LHCN-M2 (cell line): Measurements from ENCODE around the gene C1QTNF5. TPM values are rescaled to one million over a fixed set of nuclear protein-coding genes. Genes with fewer than 3 reads are reported as not detected.

Experiments used
- DNase-seq: peaks from one replicate; pipeline ENCODE4 v3.0.0-alpha.2; 2012; ENCODE audit warnings: low read depth
- total RNA-seq: library from RNA; depleted of rRNA; stranded (reverse); fragments of >200 nt; gene quantifications from 2 replicates; pipeline ENCODE4 v1.2.3, GENCODE V29; 2014

Gene C1QTNF5
- total RNA-seq, 1 experiment from 2014 or later, result 9.1 TPM

DNA sequence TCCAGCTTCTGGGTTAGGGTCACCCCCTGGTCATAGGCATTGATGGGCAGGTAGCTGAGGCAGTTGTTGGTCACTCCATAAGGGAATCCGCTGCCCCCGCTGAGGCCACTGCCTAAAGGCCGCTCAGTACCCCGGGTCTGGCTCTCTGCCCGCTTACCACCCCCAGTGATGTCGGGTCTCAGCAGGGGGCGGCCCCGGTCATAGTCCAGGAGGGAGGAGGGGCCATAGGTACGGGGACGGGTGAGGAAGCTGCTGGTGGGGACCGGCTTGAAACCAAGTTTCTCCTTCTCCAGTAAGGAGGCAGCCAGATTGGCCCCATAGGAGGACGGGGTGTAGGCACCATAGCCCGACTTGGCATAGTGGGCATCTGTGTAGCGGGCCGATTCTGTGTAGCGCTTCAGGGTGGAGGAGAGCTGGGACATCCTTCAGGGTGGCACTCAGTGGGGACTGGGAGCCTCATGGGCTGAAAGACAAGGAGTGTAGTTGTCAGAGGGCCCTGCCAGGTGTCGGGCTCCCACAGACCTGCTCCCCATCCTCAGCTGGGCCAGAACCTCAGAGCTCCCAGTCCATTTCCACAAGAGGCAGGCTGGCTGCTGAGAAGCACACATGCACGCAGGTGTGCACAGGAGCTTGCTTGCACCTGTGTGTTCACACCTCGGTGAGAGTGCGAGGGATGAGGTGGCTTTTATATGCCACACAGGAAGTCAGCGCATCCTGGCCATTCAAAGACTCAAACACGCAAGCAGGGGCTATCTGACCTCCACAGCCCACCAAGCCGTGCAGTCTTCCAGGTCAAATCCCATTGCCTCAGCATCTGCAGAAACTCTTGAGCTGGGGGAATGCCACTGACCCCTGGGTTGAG, 32.6 kb upstream of the C1QTNF5 start:
- no peak for DNase-seq

DNA sequence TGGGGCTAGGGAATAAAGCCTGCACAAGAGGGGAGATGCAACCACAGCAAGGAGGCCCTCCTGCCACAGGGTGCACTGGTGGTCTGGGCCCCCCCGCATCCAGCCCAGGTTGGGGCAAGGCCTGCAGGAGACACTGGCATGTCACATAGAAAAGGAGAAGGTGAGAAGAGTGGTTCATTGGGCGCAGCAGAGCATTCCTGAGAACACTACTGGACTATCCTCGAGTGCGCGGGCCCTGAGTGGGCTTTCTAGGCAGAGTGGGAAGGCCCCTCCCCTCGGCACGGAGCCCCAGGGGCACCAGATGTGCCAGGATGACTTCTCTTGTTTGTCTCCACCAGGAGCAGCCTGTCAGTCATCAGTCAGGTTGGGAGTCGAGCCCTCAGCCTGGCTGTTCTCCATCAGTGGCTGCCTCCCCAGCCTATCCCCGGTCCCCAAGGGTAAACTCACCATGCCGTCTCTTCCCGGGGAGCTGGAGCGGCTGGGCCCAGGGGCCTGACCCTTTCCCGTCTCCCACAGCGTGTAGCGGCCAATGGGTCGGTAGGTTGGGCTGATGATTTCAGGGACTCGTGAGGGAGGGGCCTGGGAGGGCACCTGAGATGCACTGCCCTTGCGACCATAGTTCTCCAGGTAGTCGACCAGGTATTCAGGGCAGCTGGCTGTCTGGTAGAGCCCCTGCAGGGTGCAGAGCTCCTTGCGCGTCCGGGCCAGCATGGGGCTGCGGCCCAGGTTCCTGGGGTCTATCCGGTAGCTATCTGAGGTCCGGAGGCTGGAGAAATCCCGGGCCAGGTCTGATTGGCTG, 31.8 kb upstream of the C1QTNF5 start:
- no peak for DNase-seq

GRCh38 chr11:119371778-119372182, 31.1 kb upstream of the C1QTNF5 start:
- peak; percentile 81 for DNase-seq

GRCh38 chr11:119371067-119371601, 30.5 kb upstream of the C1QTNF5 start:
- no peak for DNase-seq

- DNase-seq, result peak; percentile 31
Observed at GRCh38 chr11:119370486-119371046, 29.9 kb upstream of the C1QTNF5 start.

- no peak for DNase-seq
Observed at GRCh38 chr11:119369132-119369925, 28.6 kb upstream of the C1QTNF5 start.

- peak; percentile 87 for DNase-seq
Observed at GRCh38 chr11:119368121-119369034, 27.7 kb upstream of the C1QTNF5 start.

DNA sequence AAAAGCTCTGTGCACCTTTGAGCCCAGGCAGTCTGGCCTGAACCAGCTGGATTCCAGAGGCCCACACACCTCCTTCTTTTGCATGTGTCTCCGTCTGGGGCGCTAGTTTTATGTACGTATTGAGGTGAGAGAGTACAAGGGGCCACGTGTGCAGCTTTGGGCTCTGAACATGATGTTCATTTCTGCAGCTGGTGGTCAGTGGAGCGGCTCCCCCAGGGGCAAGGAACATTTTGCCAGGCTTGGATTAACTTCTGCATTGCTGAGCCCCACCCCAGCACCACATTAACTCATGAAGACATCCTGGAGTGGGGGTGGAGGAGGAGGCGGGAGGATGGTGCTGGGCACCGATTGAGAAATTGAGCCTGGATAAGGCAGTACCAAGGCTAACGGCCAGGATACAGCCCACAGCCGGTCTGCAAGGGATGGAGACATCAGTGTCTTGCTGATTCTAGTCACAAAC, 27.0 kb upstream of the C1QTNF5 start:
- DNase-seq, result peak; percentile 74

DNA sequence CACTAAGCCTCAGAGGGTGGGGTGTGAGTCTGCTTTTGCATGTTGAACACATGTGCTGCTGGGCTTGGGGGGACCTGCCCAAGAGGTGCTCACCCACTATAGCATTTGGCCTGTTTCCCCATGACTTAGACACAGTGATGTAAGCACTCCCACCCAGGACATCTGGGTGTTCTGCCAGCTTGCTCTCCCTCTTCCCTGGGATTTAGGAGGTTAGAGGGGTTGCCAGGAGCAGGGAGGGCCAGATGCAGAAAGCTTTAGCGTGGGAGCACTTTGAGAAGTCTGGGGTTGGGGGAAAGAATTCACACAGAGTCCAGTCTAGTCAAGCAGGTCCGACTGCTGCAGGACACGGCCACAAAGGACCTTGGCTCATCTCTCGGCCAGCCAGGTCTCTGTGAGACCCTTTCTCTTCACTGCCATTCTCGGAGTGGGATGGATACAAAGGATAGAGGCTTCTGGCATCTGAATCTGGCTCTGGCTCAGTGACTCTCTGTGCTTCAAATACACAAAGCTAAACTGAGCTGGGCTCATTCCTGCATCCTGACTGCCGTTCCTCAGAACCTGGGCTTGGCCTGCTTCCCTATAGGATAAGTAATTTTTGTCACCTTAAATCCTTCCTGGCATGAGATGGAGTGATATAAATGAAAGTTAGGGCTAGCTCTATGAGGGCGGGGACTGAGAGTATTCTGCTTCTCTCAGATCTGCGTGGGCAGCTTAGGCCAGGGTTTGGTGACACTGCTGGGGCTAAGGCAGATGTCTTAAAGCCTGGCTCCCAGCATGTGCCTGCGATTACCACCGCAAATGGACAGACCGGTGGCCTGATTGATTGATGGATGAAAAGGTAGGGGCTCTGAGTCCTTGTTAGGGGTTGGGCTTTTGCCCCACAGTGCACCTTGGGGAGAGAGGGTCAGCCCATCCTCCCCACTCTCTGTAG, 26.3 kb upstream of the C1QTNF5 start:
- DNase-seq, result no peak

GRCh38 chr11:119365071-119365591, 24.4 kb upstream of the C1QTNF5 start:
- DNase-seq, result peak; percentile 77

GRCh38 chr11:119363851-119364590, 23.3 kb upstream of the C1QTNF5 start:
- DNase-seq, result peak; percentile 26

DNA sequence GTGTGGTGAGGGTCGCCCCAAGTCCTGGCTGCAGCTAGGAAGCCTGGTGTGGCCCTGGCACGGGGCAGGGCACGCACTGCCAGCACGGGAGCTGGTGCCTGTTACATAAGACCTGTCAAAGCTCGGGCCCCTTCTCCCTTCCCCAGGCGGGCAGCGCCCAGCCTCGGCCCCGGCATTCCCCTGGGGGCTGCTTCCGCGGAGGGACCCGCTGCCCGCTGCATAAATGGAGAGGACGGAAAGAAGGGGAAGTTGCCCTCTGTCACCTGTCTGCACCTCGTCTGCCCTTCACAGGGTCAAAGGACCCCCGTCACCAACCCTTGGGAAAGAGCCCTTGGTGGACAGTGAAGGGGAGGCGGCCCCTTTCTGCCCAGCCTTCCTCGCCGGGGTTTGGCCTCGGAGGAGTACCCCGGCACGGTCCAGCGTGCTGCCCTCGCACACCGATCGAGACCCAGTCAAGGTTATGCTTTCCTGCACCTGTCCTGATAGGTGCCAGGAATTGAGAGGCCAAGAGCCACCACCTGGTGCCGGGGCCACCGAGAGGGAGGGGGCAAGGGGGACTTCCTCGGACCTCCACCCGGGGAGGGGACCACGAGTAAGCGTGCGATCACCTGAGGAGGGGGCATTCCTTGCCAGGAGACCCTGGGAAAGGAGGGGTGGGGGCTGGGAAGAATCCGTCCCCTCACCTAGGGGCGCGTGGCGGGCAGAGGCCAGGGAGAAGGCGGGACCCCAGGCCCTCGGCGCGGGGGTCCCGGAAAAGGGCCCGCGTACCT, 22.6 kb upstream of the C1QTNF5 start:
- DNase-seq, result no peak

- DNase-seq, result no peak
Observed at GRCh38 chr11:119362741-119363080, 22.0 kb upstream of the C1QTNF5 start.

- no peak for DNase-seq
Observed at GRCh38 chr11:119361941-119362725, 21.4 kb upstream of the C1QTNF5 start.

DNA sequence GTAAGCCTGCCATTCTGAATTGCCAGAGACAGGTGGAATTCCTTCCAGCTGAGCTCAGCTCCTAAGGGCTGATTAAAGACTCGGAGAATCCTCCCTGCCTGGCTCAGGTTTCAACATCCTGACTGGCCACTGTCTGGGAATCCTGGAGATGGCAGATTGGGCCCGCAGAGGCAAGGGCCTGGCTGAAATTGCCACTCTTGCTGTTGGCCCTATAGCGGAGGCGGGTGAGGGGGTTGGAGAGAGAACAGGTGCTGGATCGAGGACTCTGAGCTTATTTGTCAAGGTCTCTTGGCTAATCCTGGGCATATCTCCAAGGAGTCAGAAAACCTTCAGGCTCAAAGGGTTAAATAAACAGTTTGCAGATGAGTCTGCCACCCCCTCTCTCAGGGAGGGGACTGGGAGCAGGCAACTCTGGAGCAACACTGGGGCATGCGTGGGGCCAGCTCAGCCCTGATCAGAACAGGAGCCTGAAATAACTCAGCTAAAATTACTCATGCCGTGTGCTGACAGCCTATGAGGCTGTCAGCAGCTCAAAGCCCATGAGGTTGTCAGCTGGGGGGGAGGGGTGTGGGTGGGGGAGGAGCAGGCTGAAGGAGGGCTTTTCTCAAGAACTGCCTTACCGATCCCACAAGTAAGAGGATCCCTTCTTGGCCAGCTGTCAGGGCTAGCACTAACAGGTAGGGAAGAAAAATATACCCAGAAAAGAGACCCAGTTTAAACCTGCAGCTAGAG, 20.5 kb upstream of the C1QTNF5 start:
- DNase-seq, result peak; percentile 99
